ENCODE data around the gene GAREM1.

DNA sequence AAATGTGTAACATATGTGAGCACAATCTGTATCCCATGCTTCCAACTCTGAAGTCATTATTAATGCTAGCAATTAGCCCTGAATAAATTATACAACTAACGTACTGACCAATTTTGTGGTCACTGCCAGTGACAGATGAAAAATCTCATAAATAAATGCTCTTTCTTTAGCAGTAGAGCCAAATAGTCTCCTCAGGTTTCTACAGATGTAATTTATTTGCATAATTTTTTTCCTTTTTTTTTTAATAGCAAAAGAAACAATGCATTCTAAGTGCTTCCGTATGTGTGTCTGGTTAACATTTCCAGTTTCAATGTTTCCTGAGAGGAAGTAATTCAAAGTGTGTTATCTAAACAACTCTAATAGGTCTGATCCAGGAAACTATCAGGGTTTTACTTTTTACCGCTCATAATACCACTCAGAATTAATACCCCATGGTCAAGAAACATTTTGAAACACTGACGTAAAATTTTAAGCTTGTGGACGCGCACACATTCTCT lies 172.5 kb downstream of the GAREM1 start:
- TF ChIP-seq EZH2 (IDR thresholded peaks at IDR 0.05; ENCODE audit: borderline replicate concordance), result no peak
- TF ChIP-seq, protein P1, sequence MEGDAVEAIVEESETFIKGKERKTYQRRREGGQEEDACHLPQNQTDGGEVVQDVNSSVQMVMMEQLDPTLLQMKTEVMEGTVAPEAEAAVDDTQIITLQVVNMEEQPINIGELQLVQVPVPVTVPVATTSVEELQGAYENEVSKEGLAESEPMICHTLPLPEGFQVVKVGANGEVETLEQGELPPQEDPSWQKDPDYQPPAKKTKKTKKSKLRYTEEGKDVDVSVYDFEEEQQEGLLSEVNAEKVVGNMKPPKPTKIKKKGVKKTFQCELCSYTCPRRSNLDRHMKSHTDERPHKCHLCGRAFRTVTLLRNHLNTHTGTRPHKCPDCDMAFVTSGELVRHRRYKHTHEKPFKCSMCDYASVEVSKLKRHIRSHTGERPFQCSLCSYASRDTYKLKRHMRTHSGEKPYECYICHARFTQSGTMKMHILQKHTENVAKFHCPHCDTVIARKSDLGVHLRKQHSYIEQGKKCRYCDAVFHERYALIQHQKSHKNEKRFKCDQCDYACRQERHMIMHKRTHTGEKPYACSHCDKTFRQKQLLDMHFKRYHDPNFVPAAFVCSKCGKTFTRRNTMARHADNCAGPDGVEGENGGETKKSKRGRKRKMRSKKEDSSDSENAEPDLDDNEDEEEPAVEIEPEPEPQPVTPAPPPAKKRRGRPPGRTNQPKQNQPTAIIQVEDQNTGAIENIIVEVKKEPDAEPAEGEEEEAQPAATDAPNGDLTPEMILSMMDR (IDR thresholded peaks at IDR 0.05; ENCODE audit: poor library complexity), result no peak
